ENCODE data around the gene ASB6. TPM values are rescaled to one million over a fixed set of nuclear protein-coding genes. Genes with fewer than 3 reads are reported as not detected.

Gene ASB6
- polyA plus RNA-seq, 1 experiment = 23.2 TPM

DNA sequence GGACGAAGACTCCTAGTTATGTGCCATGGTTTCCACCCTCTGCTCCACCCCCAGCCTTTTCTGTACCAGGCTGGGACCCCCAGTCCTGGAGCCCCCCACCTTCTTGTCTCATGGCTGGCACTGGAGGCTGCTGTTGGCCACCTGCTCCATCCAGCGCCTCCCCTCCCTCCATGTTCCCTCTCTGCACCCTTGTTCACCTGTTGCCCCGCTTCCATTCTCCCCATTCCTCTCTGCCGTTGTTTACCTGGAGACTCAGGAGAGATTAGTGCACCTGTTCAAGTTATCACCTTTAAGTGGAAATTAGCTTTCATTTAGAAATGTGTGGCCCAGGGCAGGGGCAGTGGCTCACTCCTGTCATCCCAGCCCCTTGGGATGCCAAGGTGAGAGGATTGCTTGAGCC is 8.7 kb downstream of the ASB6 start:
- no peak for DNase-seq (ENCODE audit: low read depth)

DNA sequence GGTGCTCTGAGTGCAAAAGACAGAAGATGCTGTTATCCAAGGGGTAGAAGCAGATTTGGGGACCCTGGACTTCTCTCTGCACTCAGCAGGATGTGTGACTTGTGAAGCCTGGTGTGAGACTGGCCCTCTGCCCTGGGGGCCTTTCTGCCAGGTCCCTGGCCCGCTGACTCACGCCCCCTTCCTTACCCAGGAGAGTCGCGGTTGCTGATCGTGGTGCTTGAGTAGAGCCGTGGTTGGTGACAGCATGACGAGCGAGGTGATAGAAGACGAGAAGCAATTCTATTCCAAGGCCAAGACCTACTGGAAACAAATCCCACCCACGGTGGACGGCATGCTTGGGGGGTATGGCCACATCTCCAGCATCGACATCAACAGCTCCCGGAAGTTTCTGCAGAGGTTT is 9.5 kb downstream of the ASB6 start:
- CTCF ChIA-PET = interaction anchor here (1.2 kb wide), 1 partner anchor 8 kb away, joined by 3 read pairs; no protein-coding TSS in a partner anchor

More for the DNA sequence above, 8.7 kb downstream of the ASB6 start:
- H3K4me3 ChIP-seq (ENCODE audit: low read depth, low read length) = no peak overlapping the region
- TF ChIP-seq, protein P1, sequence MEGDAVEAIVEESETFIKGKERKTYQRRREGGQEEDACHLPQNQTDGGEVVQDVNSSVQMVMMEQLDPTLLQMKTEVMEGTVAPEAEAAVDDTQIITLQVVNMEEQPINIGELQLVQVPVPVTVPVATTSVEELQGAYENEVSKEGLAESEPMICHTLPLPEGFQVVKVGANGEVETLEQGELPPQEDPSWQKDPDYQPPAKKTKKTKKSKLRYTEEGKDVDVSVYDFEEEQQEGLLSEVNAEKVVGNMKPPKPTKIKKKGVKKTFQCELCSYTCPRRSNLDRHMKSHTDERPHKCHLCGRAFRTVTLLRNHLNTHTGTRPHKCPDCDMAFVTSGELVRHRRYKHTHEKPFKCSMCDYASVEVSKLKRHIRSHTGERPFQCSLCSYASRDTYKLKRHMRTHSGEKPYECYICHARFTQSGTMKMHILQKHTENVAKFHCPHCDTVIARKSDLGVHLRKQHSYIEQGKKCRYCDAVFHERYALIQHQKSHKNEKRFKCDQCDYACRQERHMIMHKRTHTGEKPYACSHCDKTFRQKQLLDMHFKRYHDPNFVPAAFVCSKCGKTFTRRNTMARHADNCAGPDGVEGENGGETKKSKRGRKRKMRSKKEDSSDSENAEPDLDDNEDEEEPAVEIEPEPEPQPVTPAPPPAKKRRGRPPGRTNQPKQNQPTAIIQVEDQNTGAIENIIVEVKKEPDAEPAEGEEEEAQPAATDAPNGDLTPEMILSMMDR (IDR thresholded peaks at IDR 0.05; ENCODE audit: insufficient read depth, low read depth, low read length) = no peak
- POLR2A ChIA-PET = no interaction called here
- no peaks in the 10 kb centered on the region for H3K27me3 ChIP-seq (ENCODE audit: control insufficient read depth, insufficient read depth, low read length)
- H3K36me3 ChIP-seq (ENCODE audit: control insufficient read depth, insufficient read depth, low read length) = peaks cover 38% of the 10 kb centered on the region
- CTCF ChIA-PET = interaction anchor here (1.2 kb wide), 1 partner anchor 9 kb away, joined by 3 read pairs; no protein-coding TSS in a partner anchor

DNA sequence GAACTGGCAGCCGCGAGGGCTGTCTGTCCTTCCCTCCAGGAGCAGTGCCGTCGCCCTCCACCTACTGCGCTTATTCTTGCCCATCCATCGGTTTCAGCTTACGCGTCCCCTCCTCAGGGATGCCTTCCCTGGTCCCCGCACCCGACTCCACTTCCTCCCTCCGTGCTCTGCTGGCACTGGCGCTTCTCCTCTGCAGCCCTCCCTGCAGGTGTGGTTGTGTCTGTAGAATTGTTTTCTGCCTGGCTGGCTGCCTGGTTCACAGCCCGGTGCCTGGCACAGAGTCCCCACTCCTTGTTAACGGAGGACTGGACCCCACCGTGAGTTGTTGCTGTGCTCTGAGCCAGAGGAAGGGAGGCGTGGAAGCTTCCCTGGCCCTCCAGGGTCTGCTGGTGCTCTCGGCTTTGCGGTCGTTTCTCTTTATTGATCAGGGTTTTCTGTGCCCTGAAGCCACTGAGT is 10.2 kb downstream of the ASB6 start:
- CTCF ChIA-PET = interaction anchor here (1.4 to 3.8 kb wide), 3 partner anchors 8 to 106 kb away, joined by 3 to 20 read pairs (median 6); no protein-coding TSS in a partner anchor
- Histone ChIP-seq H3K4me3 (ENCODE audit: low read depth, low read length) (no peak overlapping the region), H3K36me3 (ENCODE audit: control insufficient read depth, insufficient read depth, low read length) (peaks cover 23% of the 10 kb centered on the region), H3K27me3 (ENCODE audit: control insufficient read depth, insufficient read depth, low read length) (no peaks in the 10 kb centered on the region)
- DNase-seq (ENCODE audit: low read depth) = no peak
- TF ChIP-seq, protein P1 (IDR thresholded peaks at IDR 0.05; ENCODE audit: insufficient read depth, low read depth, low read length) = no peak
- POLR2A ChIA-PET = no interaction called here

More for the DNA sequence above, 9.5 kb downstream of the ASB6 start:
- H3K4me3 ChIP-seq (ENCODE audit: low read depth, low read length) = no peak overlapping the region
- DNase-seq (ENCODE audit: low read depth) = no peak
- H3K36me3 ChIP-seq (ENCODE audit: control insufficient read depth, insufficient read depth, low read length) = peaks cover 30% of the 10 kb centered on the region
- POLR2A ChIA-PET = no interaction called here
- no peaks in the 10 kb centered on the region for H3K27me3 ChIP-seq (ENCODE audit: control insufficient read depth, insufficient read depth, low read length)
- TF ChIP-seq, protein P1 (IDR thresholded peaks at IDR 0.05; ENCODE audit: insufficient read depth, low read depth, low read length) = no peak

DNA sequence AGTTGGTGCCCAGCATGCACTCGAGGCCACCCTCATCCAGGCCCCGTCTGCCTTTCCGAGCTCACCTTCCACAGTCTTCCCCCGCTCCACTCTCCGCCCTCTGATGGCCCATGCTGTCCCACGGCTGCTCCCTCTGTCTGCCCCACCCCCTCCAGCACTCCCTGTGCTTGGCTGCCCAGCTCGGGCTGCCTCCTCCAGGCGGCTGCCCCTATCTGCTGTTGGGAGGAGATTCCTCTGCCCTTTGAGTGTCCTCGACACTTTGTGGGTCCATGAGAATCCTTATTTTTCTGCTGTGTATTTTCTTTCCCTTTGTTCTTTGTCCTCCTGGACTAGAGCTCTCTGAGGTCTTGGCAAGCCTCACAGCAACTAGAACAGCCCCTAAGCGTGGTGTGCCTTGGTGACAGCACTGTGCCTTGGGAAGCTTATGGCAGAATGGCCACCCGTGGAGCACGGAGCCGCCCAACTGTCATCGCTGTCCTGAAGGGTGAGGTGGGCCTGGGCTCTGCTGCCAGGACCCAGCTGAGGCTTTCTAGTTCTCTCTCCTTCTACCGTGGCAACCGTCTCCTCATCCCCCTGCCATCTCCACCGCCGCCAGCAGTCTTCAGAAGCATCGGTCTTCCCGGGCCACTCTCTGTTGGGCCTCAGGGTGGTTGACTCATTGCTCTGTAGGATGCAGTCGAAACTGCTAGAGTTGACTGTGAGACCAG is 10.8 kb downstream of the ASB6 start:
- CTCF ChIA-PET = interaction anchor here (0.6 to 3.8 kb wide), 6 partner anchors 9 to 889 kb away, joined by 3 to 20 read pairs (median 10); partner anchors contain the start of gene C9orf50
- Histone ChIP-seq H3K27me3 (ENCODE audit: control insufficient read depth, insufficient read depth, low read length) (no peaks in the 10 kb centered on the region), H3K36me3 (ENCODE audit: control insufficient read depth, insufficient read depth, low read length) (peaks cover 23% of the 10 kb centered on the region), H3K4me3 (ENCODE audit: low read depth, low read length) (no peak overlapping the region)
- POLR2A ChIA-PET = no interaction called here
- TF ChIP-seq, protein P1 (IDR thresholded peaks at IDR 0.05; ENCODE audit: insufficient read depth, low read depth, low read length) = no peak
- DNase-seq (ENCODE audit: low read depth) = no peak

DNA sequence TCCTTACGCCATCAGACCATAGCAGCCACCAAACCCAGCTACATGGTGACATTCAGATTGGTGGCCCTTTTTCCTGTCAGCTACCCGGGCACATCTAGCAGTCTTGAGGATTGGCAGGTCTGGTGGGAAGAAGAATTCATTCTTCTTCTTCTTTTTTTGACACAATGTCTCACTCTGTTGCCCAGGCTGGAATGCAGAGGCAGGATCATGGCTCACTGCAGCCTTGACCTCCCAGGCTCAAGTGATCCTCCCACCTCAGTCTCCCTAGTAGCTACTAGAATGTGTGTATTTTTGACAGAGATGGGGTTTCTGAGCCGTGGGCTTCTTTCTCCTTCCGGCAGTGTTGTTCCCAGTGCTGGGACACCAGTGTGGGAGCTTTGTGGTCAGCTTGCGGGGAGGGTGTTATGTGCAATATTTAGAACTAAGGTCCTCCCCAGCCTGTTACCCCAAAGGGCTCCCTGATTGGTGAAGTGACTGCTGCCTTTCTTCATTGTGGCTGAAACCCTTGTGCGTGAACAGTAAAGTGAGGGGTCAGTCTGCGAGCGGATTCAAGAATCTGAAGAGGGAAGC is 12.6 kb downstream of the ASB6 start:
- no peak overlapping the region for H3K4me3 ChIP-seq (ENCODE audit: low read depth, low read length)
- DNase-seq (ENCODE audit: low read depth) = no peak
- no peaks in the 10 kb centered on the region for H3K27me3 ChIP-seq (ENCODE audit: control insufficient read depth, insufficient read depth, low read length)
- CTCF ChIA-PET = interaction anchor here (0.7 to 3.8 kb wide), 7 partner anchors 8 to 528 kb away, joined by 3 to 20 read pairs (median 4); partner anchors contain the start of gene C9orf50
- H3K36me3 ChIP-seq (ENCODE audit: control insufficient read depth, insufficient read depth, low read length) = peaks cover 11% of the 10 kb centered on the region
- POLR2A ChIA-PET = no interaction called here
- TF ChIP-seq, protein P1 (IDR thresholded peaks at IDR 0.05; ENCODE audit: insufficient read depth, low read depth, low read length) = no peak
